Kidney glomerular epithelial cell (primary cell): Measurements from ENCODE around the gene SLC25A26.
"Not testable (repeated sequence)": the region's sequence is repeated elsewhere in the genome, so short reads cannot be mapped to it uniquely, and the experiment has no call there.

Source experiments
- DNase-seq: peaks from one replicate; lab custom pipeline; 2025; lab: John Stamatoyannopoulos, UW

Gene SLC25A26

GRCh38 chr3:66270288-66270687 lies 49.5 kb downstream of the SLC25A26 start:
- no peak for DNase-seq

- DNase-seq: no peak
Measured at GRCh38 chr3:66270701-66271100, 49.9 kb downstream of the SLC25A26 start.

GRCh38 chr3:66271231-66271630 lies 50.4 kb downstream of the SLC25A26 start:
- DNase-seq: no peak

- DNase-seq: no peak
Measured at GRCh38 chr3:66272016-66272415, 51.2 kb downstream of the SLC25A26 start.

- not testable (repeated sequence) for DNase-seq
Measured at GRCh38 chr3:66274837-66275236, 54.0 kb downstream of the SLC25A26 start.

GRCh38 chr3:66276705-66277274 lies 56.0 kb downstream of the SLC25A26 start:
- peak; percentile 62 for DNase-seq

- DNase-seq: no peak
Measured at GRCh38 chr3:66279168-66279567, 58.4 kb downstream of the SLC25A26 start.

GRCh38 chr3:66280304-66280703 lies 59.5 kb downstream of the SLC25A26 start:
- no peak for DNase-seq

GRCh38 chr3:66291922-66292321 lies 71.1 kb downstream of the SLC25A26 start:
- not testable (repeated sequence) for DNase-seq

- DNase-seq: peak; percentile 18
Measured at GRCh38 chr3:66297260-66297873, 76.6 kb downstream of the SLC25A26 start.

- no peak for DNase-seq
Measured at GRCh38 chr3:66297900-66298299, 77.1 kb downstream of the SLC25A26 start.

GRCh38 chr3:66298591-66298990 lies 77.8 kb downstream of the SLC25A26 start:
- no peak for DNase-seq

GRCh38 chr3:66299085-66299484 lies 78.3 kb downstream of the SLC25A26 start:
- not testable (repeated sequence) for DNase-seq

- DNase-seq: no peak
Measured at GRCh38 chr3:66299891-66300290, 79.1 kb downstream of the SLC25A26 start.

GRCh38 chr3:66302288-66302687 lies 81.5 kb downstream of the SLC25A26 start:
- DNase-seq: no peak

- DNase-seq: peak; percentile 6
Measured at GRCh38 chr3:66303491-66303901, 82.7 kb downstream of the SLC25A26 start.

GRCh38 chr3:66304293-66304692 lies 83.5 kb downstream of the SLC25A26 start:
- no peak for DNase-seq

- not testable (repeated sequence) for DNase-seq
Measured at GRCh38 chr3:66306086-66306485, 85.3 kb downstream of the SLC25A26 start.

GRCh38 chr3:66306991-66307390 lies 86.2 kb downstream of the SLC25A26 start:
- DNase-seq: not testable (repeated sequence)

GRCh38 chr3:66312039-66312438 lies 91.2 kb downstream of the SLC25A26 start:
- no peak for DNase-seq

- DNase-seq: no peak
Measured at GRCh38 chr3:66314455-66314854, 93.7 kb downstream of the SLC25A26 start.

- DNase-seq: no peak
Measured at GRCh38 chr3:66317750-66318376, 97.1 kb downstream of the SLC25A26 start.

- DNase-seq: no peak
Measured at GRCh38 chr3:66320390-66320789, 99.6 kb downstream of the SLC25A26 start.

GRCh38 chr3:66322436-66322835 lies 101.6 kb downstream of the SLC25A26 start:
- DNase-seq: no peak
